Upper lobe of left lung (tissue), 4 donors: Measurements from ENCODE around the gene SUCO.
A peak's percentile ranks its signal among the peaks of the same experiment; 100 is the strongest.

Experiments used
- POLR2AphosphoS5 ChIP-seq, 2 donors: sonication (generic); formaldehyde crosslinking; IDR thresholded peaks; one replicate each; pipeline ENCODE4 v1.5.1; 2017; ENCODE audit warnings: antibody characterized with exemption in 2 of 2
- TF ChIP-seq, protein P1 (sequence below), 6 experiments: fragments of 450-650 bp in 4 of 6; fragments of 200-600 bp in 2 of 6; sonication (generic) in 2 of 6; IDR thresholded peaks; one replicate each; pipeline ENCODE4 v1.5.1; 2016 to 2019; ENCODE audit warnings: antibody characterized with exemption in 6 of 6

DNA sequence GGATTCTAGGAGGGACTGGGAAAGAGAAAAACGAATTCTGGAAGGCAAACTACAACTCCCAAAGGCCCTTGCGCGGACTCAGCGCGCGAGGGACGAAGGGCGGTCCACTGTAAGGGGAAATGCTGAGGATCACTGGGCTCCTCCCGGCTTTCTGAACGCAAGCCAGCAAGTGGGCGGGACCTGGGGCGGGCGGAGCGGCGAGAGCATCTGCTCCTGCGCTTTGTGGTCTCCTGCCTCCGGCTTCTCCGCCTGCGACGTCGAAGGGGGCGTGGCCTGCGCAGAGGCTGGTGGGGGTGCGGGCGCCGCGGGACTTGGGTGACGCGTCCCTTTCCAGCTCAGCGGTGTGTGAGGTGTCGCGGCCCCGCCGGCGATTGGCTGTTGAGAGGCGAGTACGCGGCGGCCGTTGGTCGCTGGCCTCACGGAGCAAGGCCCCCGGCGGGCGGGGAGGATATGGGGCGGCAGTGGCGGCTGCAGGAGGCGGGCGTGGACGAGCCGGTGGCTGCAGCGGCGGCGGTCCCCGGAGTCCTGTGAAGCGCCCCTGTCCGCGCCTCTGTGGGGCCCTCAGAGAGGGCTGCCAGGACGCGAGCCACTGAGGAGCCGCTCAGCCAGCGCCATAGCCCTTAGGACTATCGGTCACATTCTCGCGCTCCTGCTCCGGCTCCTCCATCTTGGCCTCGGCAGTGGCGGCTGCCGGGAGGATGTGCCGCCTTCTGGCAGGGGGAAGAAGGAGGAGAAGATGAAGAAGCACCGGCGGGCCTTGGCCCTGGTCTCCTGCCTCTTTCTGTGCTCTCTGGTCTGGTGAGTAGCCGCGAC lies at the start of gene SUCO:
- TF ChIP-seq POLR2AphosphoS5 (IDR thresholded peaks at IDR 0.05): peak; percentile 76 to 96
- TF ChIP-seq, protein P1, sequence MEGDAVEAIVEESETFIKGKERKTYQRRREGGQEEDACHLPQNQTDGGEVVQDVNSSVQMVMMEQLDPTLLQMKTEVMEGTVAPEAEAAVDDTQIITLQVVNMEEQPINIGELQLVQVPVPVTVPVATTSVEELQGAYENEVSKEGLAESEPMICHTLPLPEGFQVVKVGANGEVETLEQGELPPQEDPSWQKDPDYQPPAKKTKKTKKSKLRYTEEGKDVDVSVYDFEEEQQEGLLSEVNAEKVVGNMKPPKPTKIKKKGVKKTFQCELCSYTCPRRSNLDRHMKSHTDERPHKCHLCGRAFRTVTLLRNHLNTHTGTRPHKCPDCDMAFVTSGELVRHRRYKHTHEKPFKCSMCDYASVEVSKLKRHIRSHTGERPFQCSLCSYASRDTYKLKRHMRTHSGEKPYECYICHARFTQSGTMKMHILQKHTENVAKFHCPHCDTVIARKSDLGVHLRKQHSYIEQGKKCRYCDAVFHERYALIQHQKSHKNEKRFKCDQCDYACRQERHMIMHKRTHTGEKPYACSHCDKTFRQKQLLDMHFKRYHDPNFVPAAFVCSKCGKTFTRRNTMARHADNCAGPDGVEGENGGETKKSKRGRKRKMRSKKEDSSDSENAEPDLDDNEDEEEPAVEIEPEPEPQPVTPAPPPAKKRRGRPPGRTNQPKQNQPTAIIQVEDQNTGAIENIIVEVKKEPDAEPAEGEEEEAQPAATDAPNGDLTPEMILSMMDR (IDR thresholded peaks at IDR 0.05): peak in 2 of 6 experiments; percentile 40 to 49
